BLaER1 (cell line): Measurements from ENCODE around the gene EXT2.

Experiments
- H3K27ac ChIP-seq: shearing (Covaris generic); formaldehyde crosslinking; 2 replicates; pipeline ENCODE4 v1.8.1; 2022
- H3K27me3 ChIP-seq: shearing (Covaris generic); formaldehyde crosslinking; 2 replicates; pipeline ENCODE4 v1.8.1; 2022
- H3K36me3 ChIP-seq: shearing (Covaris generic); formaldehyde crosslinking; 2 replicates; pipeline ENCODE4 v1.8.1; 2022
- H3K4me1 ChIP-seq: shearing (Covaris generic); formaldehyde crosslinking; 2 replicates; pipeline ENCODE4 v1.8.1; 2022
- H3K4me2 ChIP-seq: shearing (Covaris generic); formaldehyde crosslinking; 2 replicates; pipeline ENCODE4 v1.8.1; 2022
- H3K4me3 ChIP-seq: shearing (Covaris generic); formaldehyde crosslinking; 2 replicates; pipeline ENCODE4 v1.8.1; 2022
- H3K9ac ChIP-seq: shearing (Covaris generic); formaldehyde crosslinking; 2 replicates; pipeline ENCODE4 v1.8.1; 2022
- H3K9me3 ChIP-seq: shearing (Covaris generic); formaldehyde crosslinking; 2 replicates; pipeline ENCODE4 v1.8.1; 2022
- H4K20me1 ChIP-seq: shearing (Covaris generic); formaldehyde crosslinking; 2 replicates; pipeline ENCODE4 v1.8.1; 2022
- Cebpa-rat ChIP-seq: shearing (Covaris generic); IDR thresholded peaks from 2 replicates; pipeline ENCODE4 v1.8.1; 2022

Gene EXT2

DNA sequence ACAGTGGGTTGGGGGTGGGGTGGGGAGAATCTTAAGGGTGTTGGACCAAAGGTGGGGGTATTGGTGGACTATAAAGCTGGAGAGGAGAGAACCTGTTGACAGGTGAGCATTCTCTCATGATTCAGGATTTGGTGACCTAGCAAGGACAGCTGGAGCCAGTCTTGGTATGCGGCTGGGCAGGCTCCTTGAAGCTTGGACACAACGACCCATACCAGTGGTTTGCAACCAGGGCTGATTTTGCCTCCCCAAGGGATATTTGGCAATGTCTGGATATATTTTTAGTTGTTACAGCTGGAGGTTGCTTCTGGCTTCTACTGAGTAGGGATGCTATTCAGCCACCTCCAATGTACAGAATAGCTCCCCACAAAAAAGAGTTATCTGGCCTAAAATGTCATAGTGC is 5.6 kb downstream of the EXT2 start:
- Histone ChIP-seq H3K9me3 (no peaks in the 10 kb centered on the region), H3K4me1 (peaks cover 18% of the 10 kb centered on the region), H3K27me3 (no peaks in the 10 kb centered on the region), H3K4me3 (no peak overlapping the region), H3K27ac (no peak overlapping the region), H3K36me3 (peaks cover 26% of the 10 kb centered on the region; the same call in 1 of the 2 replicates), H3K4me2 (no peak overlapping the region), H3K9ac (no peak overlapping the region), H4K20me1 (peaks cover 97% of the 10 kb centered on the region)
- TF ChIP-seq Cebpa-rat: no peak

DNA sequence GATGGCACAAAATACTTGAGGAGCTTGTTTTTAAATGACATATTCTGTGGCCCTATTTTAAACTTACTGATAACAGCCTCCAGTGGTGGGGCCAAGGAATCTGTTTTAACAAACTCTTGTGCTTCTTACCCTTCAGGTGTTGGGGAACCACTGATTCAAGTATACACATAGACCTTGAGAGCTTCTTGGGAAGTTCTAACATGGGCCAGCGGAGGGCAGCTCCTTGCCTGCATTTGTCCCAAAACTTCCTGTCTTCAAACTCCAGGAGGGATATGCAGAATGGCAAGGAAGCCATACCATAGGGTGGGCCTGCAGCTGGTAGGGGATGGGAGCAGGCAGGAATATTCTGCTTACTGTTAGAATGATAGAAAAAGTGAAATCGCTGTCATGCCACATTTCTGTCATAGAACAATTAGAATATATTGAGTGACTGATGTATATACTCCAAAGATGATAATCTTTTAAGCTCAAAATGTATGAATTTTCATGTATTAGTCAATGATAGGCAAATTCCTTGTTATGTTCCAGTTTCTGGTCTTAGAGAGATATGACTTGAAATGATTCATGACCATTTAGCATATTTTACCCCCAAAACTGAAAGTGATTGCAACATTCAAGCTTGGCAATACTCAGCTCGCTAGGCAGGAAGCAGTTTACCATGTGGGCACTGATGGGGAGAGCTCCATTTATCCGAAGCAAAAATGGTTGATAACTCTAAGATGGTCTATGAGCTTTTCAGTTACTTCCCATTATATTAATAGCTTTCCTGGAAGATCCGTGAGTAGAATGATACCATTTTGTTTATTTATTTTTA is 9.2 kb downstream of the EXT2 start:
- TF ChIP-seq Cebpa-rat: no peak
- peaks cover 8% of the 10 kb centered on the region for H3K4me1 ChIP-seq
- H4K20me1 ChIP-seq: peaks cover 86% of the 10 kb centered on the region
- H3K27me3 ChIP-seq: no peaks in the 10 kb centered on the region
- H3K9me3 ChIP-seq: no peaks in the 10 kb centered on the region
- H3K4me3 ChIP-seq: no peak overlapping the region
- H3K27ac ChIP-seq: no peak overlapping the region
- no peak overlapping the region for H3K9ac ChIP-seq
- H3K4me2 ChIP-seq: no peak overlapping the region
- H3K36me3 ChIP-seq: peaks cover 42% of the 10 kb centered on the region

DNA sequence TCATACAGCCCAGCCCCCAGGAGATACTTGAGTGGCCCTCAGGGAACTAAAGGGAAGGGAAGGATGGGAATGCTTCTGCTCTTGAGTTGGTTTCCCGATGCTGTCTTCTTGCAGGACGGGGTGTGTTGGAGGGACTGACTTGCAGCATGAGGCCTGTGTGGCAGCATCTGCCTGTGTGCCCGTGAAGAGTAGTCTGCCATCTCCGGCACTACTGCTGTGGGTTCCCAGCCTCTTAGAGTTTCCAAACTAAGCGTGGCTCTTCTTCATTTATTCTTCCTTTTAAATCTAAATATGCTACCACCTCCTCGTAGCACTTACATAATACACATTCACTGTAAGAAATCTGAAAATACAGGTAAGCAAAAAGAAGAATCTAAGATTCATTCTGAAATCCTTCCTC is 12.8 kb downstream of the EXT2 start:
- H3K9ac ChIP-seq: no peak overlapping the region
- H4K20me1 ChIP-seq: peaks cover 57% of the 10 kb centered on the region
- H3K36me3 ChIP-seq: peaks cover 56% of the 10 kb centered on the region
- no peak overlapping the region for H3K4me3 ChIP-seq
- no peak overlapping the region for H3K4me2 ChIP-seq
- TF ChIP-seq Cebpa-rat: no peak
- H3K27me3 ChIP-seq: no peaks in the 10 kb centered on the region
- no peaks in the 10 kb centered on the region for H3K4me1 ChIP-seq
- H3K9me3 ChIP-seq: no peaks in the 10 kb centered on the region
- no peak overlapping the region for H3K27ac ChIP-seq

DNA sequence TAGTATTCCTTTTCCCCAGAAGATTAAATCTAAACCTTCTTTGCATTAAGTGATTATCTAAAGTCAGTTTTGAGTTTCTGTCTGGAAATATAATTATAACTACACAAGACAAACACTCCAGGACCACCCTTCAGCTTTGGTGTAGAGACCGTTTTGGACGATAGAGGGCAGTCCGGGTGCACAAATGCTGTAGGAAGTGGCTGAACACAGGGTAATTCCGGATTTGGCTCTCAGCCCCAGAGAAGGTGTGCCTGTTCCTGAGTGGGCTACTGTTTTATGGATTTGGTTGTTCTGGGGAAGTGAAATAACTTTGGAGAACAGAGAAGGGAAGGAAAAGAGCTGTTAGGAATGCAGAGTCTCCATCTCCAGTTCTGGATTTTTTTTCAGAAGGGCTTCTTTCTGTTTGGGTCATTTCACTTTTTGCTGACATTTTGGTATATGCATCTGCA is 14.8 kb downstream of the EXT2 start:
- peaks cover 76% of the 10 kb centered on the region for H3K36me3 ChIP-seq
- TF ChIP-seq Cebpa-rat: no peak
- no peak overlapping the region for H3K9ac ChIP-seq

DNA sequence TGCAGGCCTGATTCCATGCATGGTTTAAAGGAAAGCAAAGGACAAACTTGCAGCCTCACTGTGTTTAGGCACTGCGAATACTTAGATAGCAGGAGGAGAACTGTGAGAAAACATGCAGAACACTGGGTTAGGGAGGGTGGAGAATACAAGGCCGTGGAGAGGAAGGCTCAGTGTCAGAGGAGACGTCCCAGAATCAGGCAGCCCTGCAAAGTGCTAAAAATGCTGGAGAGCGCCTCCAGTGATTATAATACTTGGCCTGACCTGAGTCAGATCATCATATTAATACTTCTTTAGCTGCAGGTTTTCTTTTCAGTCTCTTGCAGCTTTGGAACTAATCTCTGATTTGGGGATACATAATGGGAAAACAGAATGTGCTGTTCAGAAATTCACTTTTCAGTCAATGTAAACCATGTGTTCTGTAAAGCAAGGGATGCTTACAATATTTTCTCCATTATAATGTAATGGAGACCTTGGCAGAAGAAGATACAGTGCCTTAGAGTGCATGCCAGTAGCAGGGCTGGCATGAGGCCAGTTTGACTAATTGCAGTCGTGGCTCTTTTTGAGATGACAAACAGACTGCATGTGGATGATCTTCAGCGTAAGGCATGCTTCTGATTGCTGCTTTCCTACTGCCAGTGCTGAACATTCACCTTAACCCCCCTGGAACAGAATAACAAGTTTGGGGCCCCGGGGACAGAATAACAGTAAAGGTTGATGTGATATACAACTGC is 16.8 kb downstream of the EXT2 start:
- TF ChIP-seq Cebpa-rat: no peak
- H3K27ac ChIP-seq: no peak overlapping the region
- H4K20me1 ChIP-seq: peaks cover 42% of the 10 kb centered on the region
- no peaks in the 10 kb centered on the region for H3K9me3 ChIP-seq
- no peak overlapping the region for H3K9ac ChIP-seq
- H3K4me3 ChIP-seq: no peak overlapping the region
- peaks cover 86% of the 10 kb centered on the region for H3K36me3 ChIP-seq
- no peaks in the 10 kb centered on the region for H3K27me3 ChIP-seq
- no peak overlapping the region for H3K4me2 ChIP-seq
- no peaks in the 10 kb centered on the region for H3K4me1 ChIP-seq

More for the DNA sequence above, 14.8 kb downstream of the EXT2 start:
- H3K9me3 ChIP-seq: no peaks in the 10 kb centered on the region
- H3K27me3 ChIP-seq: no peaks in the 10 kb centered on the region
- H4K20me1 ChIP-seq: peaks cover 54% of the 10 kb centered on the region
- H3K4me3 ChIP-seq: no peak overlapping the region
- H3K4me1 ChIP-seq: no peaks in the 10 kb centered on the region
- H3K4me2 ChIP-seq: no peak overlapping the region
- no peak overlapping the region for H3K27ac ChIP-seq

DNA sequence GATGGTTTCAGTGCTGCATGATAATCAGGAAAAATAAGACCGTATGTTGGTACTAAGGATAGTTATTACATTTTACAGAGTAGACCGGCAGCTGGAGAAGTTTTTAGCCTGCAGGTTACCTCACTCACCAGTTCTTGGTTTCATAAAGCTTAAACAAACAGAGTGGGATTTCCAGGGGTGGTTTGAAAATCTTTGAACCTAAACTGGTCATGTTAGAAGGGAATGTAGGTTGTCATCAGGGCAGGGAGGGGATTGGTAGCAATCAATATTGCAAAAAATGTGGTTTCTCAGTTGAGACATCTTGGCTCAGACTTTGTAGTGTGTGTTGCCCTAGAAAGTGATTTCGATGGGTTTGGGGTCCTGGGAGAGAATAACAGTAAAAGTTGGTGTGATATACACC is 17.5 kb downstream of the EXT2 start:
- Histone ChIP-seq H3K27me3 (no peaks in the 10 kb centered on the region), H3K4me1 (no peaks in the 10 kb centered on the region), H3K36me3 (peaks cover 84% of the 10 kb centered on the region), H4K20me1 (peaks cover 35% of the 10 kb centered on the region), H3K4me2 (no peak overlapping the region), H3K27ac (no peak overlapping the region), H3K4me3 (no peak overlapping the region), H3K9me3 (no peaks in the 10 kb centered on the region), H3K9ac (no peak overlapping the region)
- TF ChIP-seq Cebpa-rat: no peak

DNA sequence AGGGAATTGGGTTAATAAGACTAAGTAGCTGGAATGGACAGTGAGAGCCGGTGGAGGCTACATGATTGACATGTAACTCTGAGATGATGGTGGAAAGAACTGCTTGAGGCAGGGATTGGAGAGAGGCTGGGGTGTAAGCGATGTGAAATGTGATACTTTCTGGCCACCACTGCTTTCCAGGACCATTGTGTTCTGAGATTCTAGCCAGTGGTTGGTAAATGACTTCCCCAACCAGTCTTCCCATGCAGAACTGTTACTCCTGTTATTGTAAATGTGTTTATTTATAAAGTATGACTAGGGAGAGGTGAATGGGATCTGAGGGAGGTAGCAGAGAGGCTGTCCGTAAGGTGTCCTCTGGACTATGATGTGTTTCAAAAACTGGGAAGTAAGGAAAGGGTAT is 18.1 kb downstream of the EXT2 start:
- no peaks in the 10 kb centered on the region for H3K9me3 ChIP-seq
- H3K27ac ChIP-seq: no peak overlapping the region
- no peak for TF ChIP-seq Cebpa-rat
- H3K4me2 ChIP-seq: no peak overlapping the region
- no peak overlapping the region for H3K4me3 ChIP-seq
- H4K20me1 ChIP-seq: peaks cover 31% of the 10 kb centered on the region; the same call in 1 of the 2 replicates
- H3K4me1 ChIP-seq: no peaks in the 10 kb centered on the region
- H3K27me3 ChIP-seq: no peaks in the 10 kb centered on the region
- no peak overlapping the region for H3K9ac ChIP-seq
- peaks cover 79% of the 10 kb centered on the region for H3K36me3 ChIP-seq

DNA sequence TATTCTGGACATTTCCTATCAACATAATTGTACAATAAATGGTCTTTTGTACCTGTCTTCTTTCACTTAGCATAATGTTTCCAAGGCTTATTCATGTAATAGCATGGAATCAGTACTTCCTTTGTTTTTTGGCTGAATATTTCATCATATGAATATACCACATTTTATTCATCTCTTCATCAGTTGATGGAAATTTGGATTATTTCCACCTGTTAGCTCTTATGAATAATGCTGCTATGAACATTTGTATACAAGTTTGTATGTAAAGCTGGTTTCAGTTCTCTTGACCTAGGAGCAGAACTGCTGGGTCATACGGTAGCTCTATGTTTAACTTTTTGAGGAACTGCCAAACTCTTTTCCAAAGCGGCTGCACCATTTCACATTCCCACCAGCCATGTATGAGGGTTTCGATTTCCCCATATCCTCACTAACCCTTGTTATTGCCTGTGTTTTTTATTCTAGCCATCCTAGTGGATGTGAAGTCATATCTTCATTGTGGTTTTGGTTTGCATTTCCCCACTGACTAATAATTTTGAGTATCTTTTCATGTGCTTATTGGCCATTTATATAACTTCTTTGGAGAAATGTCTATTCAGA is 20.9 kb downstream of the EXT2 start:
- H3K36me3 ChIP-seq: peaks cover 79% of the 10 kb centered on the region
- H3K4me1 ChIP-seq: no peaks in the 10 kb centered on the region
- H3K27ac ChIP-seq: no peak overlapping the region
- TF ChIP-seq Cebpa-rat: no peak
- peaks cover 18% of the 10 kb centered on the region; the same call in 1 of the 2 replicates for H4K20me1 ChIP-seq
- H3K4me2 ChIP-seq: no peak overlapping the region
- H3K4me3 ChIP-seq: no peak overlapping the region
- H3K9me3 ChIP-seq: no peaks in the 10 kb centered on the region
- no peak overlapping the region for H3K9ac ChIP-seq
- no peaks in the 10 kb centered on the region for H3K27me3 ChIP-seq

DNA sequence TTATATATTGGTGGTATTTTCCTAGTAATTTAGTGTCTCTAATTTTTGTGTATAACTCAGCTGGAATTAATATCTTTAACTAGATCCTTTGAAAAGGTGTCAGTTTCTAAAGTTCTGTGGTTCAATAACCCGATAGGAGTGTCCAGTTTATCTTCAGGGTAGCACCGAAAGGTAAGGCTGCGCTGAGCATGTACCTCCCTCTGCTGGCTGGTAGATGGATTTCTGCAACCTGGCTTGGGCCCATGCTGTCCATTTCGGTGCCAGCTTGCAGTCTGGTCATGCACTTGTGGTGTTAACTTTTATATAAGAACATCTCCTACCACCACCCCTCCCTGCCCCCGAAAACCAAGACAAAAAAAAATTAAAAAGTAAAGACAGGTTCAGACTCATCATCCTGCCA is 24.7 kb downstream of the EXT2 start:
- H3K36me3 ChIP-seq: peaks cover 67% of the 10 kb centered on the region
- TF ChIP-seq Cebpa-rat: no peak
- H3K4me3 ChIP-seq: no peak overlapping the region

DNA sequence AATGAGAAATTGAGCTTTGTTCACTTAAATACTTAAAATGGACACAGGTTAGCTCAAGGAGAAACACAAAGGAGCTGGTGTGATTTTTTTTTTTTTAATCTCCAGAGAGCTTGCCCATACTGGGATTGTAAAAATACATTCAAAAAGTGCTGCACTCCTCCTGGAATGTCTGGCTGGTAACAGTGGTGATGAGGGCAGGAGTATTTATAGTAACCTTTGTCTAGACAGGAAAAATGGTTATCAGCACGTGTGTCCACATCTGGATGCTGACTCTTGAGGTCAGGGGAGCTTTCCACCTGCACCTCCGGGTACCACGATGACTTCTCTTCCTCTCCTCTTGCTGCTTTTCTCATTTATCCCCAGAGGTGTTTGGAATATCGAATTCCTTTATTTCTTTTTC is 30.1 kb downstream of the EXT2 start:
- Histone ChIP-seq H3K36me3 (peaks cover 82% of the 10 kb centered on the region), H3K27me3 (no peaks in the 10 kb centered on the region), H3K4me1 (peaks cover 6% of the 10 kb centered on the region), H3K4me2 (peak overlapping the region; percentile 2; the same call in 1 of the 2 replicates), H3K4me3 (no peak overlapping the region), H4K20me1 (0 out of 2 replicates have a peak, but pooled peaks cover 7% of the 10 kb centered on the region), H3K27ac (no peak overlapping the region), H3K9me3 (no peaks in the 10 kb centered on the region), H3K9ac (no peak overlapping the region)
- no peak for TF ChIP-seq Cebpa-rat

More for the DNA sequence above, 24.7 kb downstream of the EXT2 start:
- Histone ChIP-seq H3K9ac (no peak overlapping the region), H3K27me3 (no peaks in the 10 kb centered on the region), H3K9me3 (no peaks in the 10 kb centered on the region), H3K4me2 (no peak overlapping the region), H3K4me1 (peaks cover under 1% of the 10 kb centered on the region), H3K27ac (no peak overlapping the region), H4K20me1 (no peaks in the 10 kb centered on the region)
